Loucy (cell line): ENCODE measurements around the gene BABAM2.

ENCODE experiments used
- H2AFZ ChIP-seq: fragments of 200-600 bp; sonication (generic); 2 replicates; pipeline ENCODE4 v1.6.0; 2016; ENCODE audit warnings: antibody characterized with exemption, mild to moderate bottlenecking, low read length, moderate library complexity
- H3F3A ChIP-seq: fragments of 200-600 bp; 2 replicates; pipeline ENCODE4 v1.6.0; 2016; ENCODE audit warnings: antibody characterized with exemption, low read depth, mild to moderate bottlenecking
- H3K27me3 ChIP-seq: fragments of 200-600 bp; sonication (generic); 2 replicates; pipeline ENCODE4 v1.6.1; 2014; ENCODE audit warnings: low read length, mild to moderate bottlenecking; ENCODE audit not compliant: insufficient read depth, poor library complexity, severe bottlenecking
- H3K36me3 ChIP-seq: fragments of 200-600 bp; sonication (generic); 2 replicates; pipeline ENCODE4 v1.6.1; 2016; ENCODE audit warnings: low read length; ENCODE audit not compliant: insufficient read depth
- H3K4me1 ChIP-seq: fragments of 200-600 bp; sonication (generic); 2 replicates; pipeline ENCODE4 v1.5.1; 2014; ENCODE audit warnings: low read length, mild to moderate bottlenecking; ENCODE audit not compliant: insufficient read depth, poor library complexity, severe bottlenecking
- H3K4me2 ChIP-seq: fragments of 200-600 bp; sonication (generic); 2 replicates; pipeline ENCODE4 v1.6.0; 2014; ENCODE audit warnings: antibody characterized with exemption, low read length, low read depth, mild to moderate bottlenecking; ENCODE audit not compliant: poor library complexity, severe bottlenecking
- H3K4me3 ChIP-seq: fragments of 200-600 bp; sonication (generic); 2 replicates; pipeline ENCODE4 v1.5.1; 2014; ENCODE audit warnings: low read length, mild to moderate bottlenecking, mixed read lengths; ENCODE audit not compliant: poor library complexity, severe bottlenecking
- H3K79me2 ChIP-seq: fragments of 200-600 bp; sonication (generic); 2 replicates; pipeline ENCODE4 v1.6.1; 2014; ENCODE audit warnings: low read length; ENCODE audit not compliant: insufficient read depth
- H3K9ac ChIP-seq: fragments of 200-600 bp; sonication (generic); 2 replicates; pipeline ENCODE4 v1.6.0; 2014; ENCODE audit warnings: mild to moderate bottlenecking, low read depth, low read length, moderate library complexity; ENCODE audit not compliant: poor library complexity, severe bottlenecking
- H3K9me2 ChIP-seq: fragments of 200-600 bp; sonication (generic); replicated peaks from 2 replicates; pipeline ENCODE4 v1.6.1; 2016; ENCODE audit warnings: low read depth, low read length, mixed read lengths
- H3K9me3 ChIP-seq: fragments of 200-600 bp; sonication (generic); 2 replicates; pipeline ENCODE4 v1.6.1; 2014; ENCODE audit warnings: mild to moderate bottlenecking, antibody characterized with exemption, low read length, low read depth; ENCODE audit not compliant: insufficient read depth
- H4K20me1 ChIP-seq: fragments of 200-600 bp; sonication (generic); 2 replicates; pipeline ENCODE4 v1.6.0; 2014; ENCODE audit warnings: antibody characterized with exemption, low read length, mild to moderate bottlenecking; ENCODE audit not compliant: insufficient read depth, poor library complexity, severe bottlenecking
- CTCF ChIP-seq: fragments of 200-600 bp; sonication (generic); conservative IDR thresholded peaks from 2 replicates; pipeline ENCODE4 v1.5.1; 2014; ENCODE audit warnings: mild to moderate bottlenecking, antibody characterized with exemption, low read length
- EZH2phosphoT487 ChIP-seq: fragments of 200-600 bp; IDR thresholded peaks from 2 replicates; pipeline ENCODE4 v1.6.1; 2018; ENCODE audit warnings: antibody characterized with exemption, mild to moderate bottlenecking, moderate library complexity, borderline replicate concordance

Gene BABAM2

GRCh38 chr2:27870724-27871123, 19.8 kb upstream of the BABAM2 start:
- Histone ChIP-seq H3K9me2 (no peaks in the 10 kb centered on the region), H3F3A (no peaks in the 10 kb centered on the region), H3K9ac (no peak overlapping the region), H3K27me3 (no peaks in the 10 kb centered on the region), H3K36me3 (no peaks in the 10 kb centered on the region), H3K4me3 (no peak overlapping the region), H3K4me1 (peaks cover 12% of the 10 kb centered on the region), H3K79me2 (no peaks in the 10 kb centered on the region), H4K20me1 (no peaks in the 10 kb centered on the region), H2AFZ (no peak overlapping the region), H3K9me3 (no peaks in the 10 kb centered on the region), H3K4me2 (no peak overlapping the region)
- TF ChIP-seq CTCF (no peak), EZH2phosphoT487 (no peak)

- no peak overlapping the region for H3K9ac ChIP-seq
- H3K4me1 ChIP-seq, result peaks cover 9% of the 10 kb centered on the region
- no peak overlapping the region for H3K4me3 ChIP-seq
- no peaks in the 10 kb centered on the region for H3K79me2 ChIP-seq
- H3K9me2 ChIP-seq, result no peaks in the 10 kb centered on the region
- H3K4me2 ChIP-seq, result no peak overlapping the region
- no peak overlapping the region for H2AFZ ChIP-seq
- TF ChIP-seq EZH2phosphoT487 (no peak), CTCF (no peak)
- no peaks in the 10 kb centered on the region for H3K27me3 ChIP-seq
- no peaks in the 10 kb centered on the region for H3F3A ChIP-seq
- no peaks in the 10 kb centered on the region for H4K20me1 ChIP-seq
- no peaks in the 10 kb centered on the region for H3K9me3 ChIP-seq
- H3K36me3 ChIP-seq, result no peaks in the 10 kb centered on the region
Observed at GRCh38 chr2:27871802-27872201, 18.7 kb upstream of the BABAM2 start.

- H4K20me1 ChIP-seq, result no peaks in the 10 kb centered on the region
- peaks cover 9% of the 10 kb centered on the region for H3K4me1 ChIP-seq
- H2AFZ ChIP-seq, result no peak overlapping the region
- no peaks in the 10 kb centered on the region for H3K36me3 ChIP-seq
- H3K79me2 ChIP-seq, result no peaks in the 10 kb centered on the region
- no peaks in the 10 kb centered on the region for H3K9me3 ChIP-seq
- no peaks in the 10 kb centered on the region for H3K27me3 ChIP-seq
- H3K9me2 ChIP-seq, result no peaks in the 10 kb centered on the region
- TF ChIP-seq EZH2phosphoT487, result no peak
- no peak for TF ChIP-seq CTCF
- H3F3A ChIP-seq, result no peaks in the 10 kb centered on the region
- H3K4me2 ChIP-seq, result no peak overlapping the region
- H3K9ac ChIP-seq, result no peak overlapping the region
- H3K4me3 ChIP-seq, result no peak overlapping the region
Observed at GRCh38 chr2:27873091-27873490, 17.4 kb upstream of the BABAM2 start.
